Lower lobe of right lung (tissue), 2 donors: Measurements from ENCODE around the gene CEL. TPM values are rescaled to one million over a fixed set of nuclear protein-coding genes. Genes with fewer than 3 reads are reported as not detected.
A peak's percentile ranks its signal among the peaks of the same experiment; 100 is the strongest.

Experiments used
- ATAC-seq, 2 donors: fragments of 200-7000 bp; cut with Tn5 transposase; one replicate each; pipeline ENCODE4 v1.9.1; 2020 to 2022; ENCODE audit warnings: mild to moderate bottlenecking in 2 of 2, moderate library complexity in 2 of 2
- DNase-seq: peaks from one replicate; pipeline ENCODE4 v3.0.0-alpha.2; 2020
- H3K27ac ChIP-seq: fragments of 200-600 bp; one replicate; pipeline ENCODE4 v1.8.0; 2022
- H3K27me3 ChIP-seq: fragments of 200-600 bp; one replicate; pipeline ENCODE4 v1.8.0; 2022; ENCODE audit warnings: low read depth
- H3K36me3 ChIP-seq: fragments of 200-600 bp; one replicate; pipeline ENCODE4 v1.8.0; 2022; ENCODE audit warnings: mild to moderate bottlenecking
- H3K4me1 ChIP-seq: fragments of 200-600 bp; one replicate; pipeline ENCODE4 v1.8.0; 2022
- H3K4me3 ChIP-seq: fragments of 200-600 bp; one replicate; pipeline ENCODE4 v1.8.0; 2022; ENCODE audit warnings: mild to moderate bottlenecking
- H3K9me3 ChIP-seq: fragments of 200-600 bp; one replicate; pipeline ENCODE4 v1.8.0; 2022
- intact Hi-C: fragments of 100-400 bp; cut with DNase I; formaldehyde crosslinking; loops from one replicate; pipeline ENCODE4 v1.11.0; 2022
- microRNA-seq: library from miRNA; unstranded; fragments of <30 nt; microRNA quantifications from one replicate; pipeline ENCODE4 v1.2.0, GENCODE V29; 2020; ENCODE audit warnings: borderline number of aligned reads
- total RNA-seq: library from RNA; stranded (reverse); fragmentation: NEBNext Ultra II Directional; extraction: Animal tissue kit (Norgen Biotek cat#: 25700); gene quantifications from one replicate; pipeline ENCODE4 v1.2.1, GENCODE V29; 2021
- TF ChIP-seq, protein P1 (sequence below): fragments of 200-600 bp; IDR thresholded peaks from one replicate; pipeline ENCODE4 v1.8.0; 2022; ENCODE audit warnings: antibody characterized with exemption, mild to moderate bottlenecking
- donor health status: DM: no; HTN: yes; CAD: no; lungs with severe emphysema.

Gene CEL
- total RNA-seq, 1 donor from 2014 or later, result 1.4 TPM

DNA sequence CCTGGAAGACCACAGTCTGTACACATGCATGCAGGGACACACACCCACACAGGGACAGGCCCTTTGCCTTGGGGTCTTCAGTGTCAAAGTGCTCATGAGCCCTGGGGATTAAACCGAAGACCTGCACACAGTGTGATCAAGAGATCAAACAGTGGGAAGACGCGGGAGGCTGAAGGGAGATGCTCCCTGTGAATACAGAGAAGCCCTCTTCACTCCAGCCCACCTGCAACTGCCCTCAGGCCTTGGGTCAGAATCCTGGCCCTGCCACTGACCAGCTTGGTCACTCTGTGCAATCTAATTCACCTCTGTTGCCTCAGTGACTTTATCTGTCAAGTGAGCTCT lies 56.4 kb downstream of the CEL start:
- ATAC-seq (no peak), DNase-seq (no peak)
- no peaks in the 10 kb centered on the region for H3K27me3 ChIP-seq
- peak overlapping the region; percentile 89 for H3K27ac ChIP-seq
- no peaks in the 10 kb centered on the region for H3K36me3 ChIP-seq
- TF ChIP-seq, protein P1, sequence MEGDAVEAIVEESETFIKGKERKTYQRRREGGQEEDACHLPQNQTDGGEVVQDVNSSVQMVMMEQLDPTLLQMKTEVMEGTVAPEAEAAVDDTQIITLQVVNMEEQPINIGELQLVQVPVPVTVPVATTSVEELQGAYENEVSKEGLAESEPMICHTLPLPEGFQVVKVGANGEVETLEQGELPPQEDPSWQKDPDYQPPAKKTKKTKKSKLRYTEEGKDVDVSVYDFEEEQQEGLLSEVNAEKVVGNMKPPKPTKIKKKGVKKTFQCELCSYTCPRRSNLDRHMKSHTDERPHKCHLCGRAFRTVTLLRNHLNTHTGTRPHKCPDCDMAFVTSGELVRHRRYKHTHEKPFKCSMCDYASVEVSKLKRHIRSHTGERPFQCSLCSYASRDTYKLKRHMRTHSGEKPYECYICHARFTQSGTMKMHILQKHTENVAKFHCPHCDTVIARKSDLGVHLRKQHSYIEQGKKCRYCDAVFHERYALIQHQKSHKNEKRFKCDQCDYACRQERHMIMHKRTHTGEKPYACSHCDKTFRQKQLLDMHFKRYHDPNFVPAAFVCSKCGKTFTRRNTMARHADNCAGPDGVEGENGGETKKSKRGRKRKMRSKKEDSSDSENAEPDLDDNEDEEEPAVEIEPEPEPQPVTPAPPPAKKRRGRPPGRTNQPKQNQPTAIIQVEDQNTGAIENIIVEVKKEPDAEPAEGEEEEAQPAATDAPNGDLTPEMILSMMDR, result no peak
- H3K4me1 ChIP-seq, result peaks cover 94% of the 10 kb centered on the region
- H3K4me3 ChIP-seq, result peak overlapping the region; percentile 85
- intact Hi-C loops, result no loop called here
- H3K9me3 ChIP-seq, result no peaks in the 10 kb centered on the region

DNA sequence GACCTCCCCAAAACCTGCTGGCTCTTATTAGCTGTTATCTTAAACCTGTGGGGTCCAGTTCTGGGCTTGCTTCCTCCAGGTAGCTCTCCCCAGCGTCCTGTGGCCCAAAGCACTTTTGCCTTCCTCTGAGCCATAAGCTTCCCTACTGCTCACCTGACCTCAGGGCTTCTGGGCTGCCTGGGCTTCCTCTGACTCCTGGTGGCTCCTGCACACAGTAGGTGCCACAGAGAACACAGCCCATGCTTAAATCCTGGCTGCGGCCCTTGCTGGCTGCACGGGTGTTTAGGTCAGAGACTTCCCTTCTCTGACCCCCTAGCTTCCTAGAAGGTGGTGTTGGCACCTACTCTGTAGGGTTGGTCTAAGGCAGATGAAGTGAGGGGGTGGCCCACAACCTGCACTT lies 56.8 kb downstream of the CEL start:
- ATAC-seq (no peak), DNase-seq (peak; percentile 29)
- no peaks in the 10 kb centered on the region for H3K9me3 ChIP-seq
- H3K4me1 ChIP-seq, result peaks cover 93% of the 10 kb centered on the region
- no peaks in the 10 kb centered on the region for H3K27me3 ChIP-seq
- TF ChIP-seq, protein P1, result no peak
- peak overlapping the region; percentile 85 for H3K4me3 ChIP-seq
- no peaks in the 10 kb centered on the region for H3K36me3 ChIP-seq
- peak overlapping the region; percentile 89 for H3K27ac ChIP-seq
- intact Hi-C loops, result no loop called here

DNA sequence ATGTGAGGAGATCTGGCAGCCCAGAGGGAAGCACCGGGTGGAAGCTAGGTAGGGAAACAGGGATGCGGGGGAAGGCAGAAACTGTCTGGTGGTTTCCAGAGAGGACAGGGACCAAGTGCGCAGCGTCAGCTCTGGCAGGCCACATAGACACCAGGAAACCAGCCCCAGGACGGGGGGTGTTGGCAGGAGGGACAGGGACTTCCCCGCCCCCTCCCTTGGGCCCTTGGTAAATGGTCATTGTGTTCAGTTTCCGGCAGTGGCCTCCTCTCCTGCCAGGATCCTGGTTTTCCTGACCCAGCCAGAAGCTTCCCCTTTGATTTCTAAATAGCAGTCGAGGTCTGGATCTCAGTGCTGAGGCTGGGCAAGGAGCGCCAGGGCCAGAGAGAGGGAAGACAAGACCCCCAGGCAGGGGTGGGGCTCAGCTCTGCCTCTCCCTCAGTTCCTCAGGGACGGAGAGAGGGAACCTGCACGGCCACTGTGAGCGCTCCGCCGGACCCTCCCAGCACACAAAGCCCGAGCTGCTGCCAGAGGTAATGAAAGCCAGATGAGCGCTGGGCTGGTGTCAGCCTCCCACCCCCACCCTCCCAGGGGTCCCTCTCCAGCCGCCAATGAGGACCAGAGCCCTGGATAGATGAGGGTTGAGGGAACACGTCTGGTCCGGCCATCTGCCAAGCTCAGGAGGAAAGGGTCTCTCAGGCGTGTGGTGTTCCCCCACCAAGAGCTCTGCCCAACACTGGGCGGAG lies 57.5 kb downstream of the CEL start:
- TF ChIP-seq, protein P1, result no peak
- intact Hi-C loops, result no loop called here
- peak overlapping the region; percentile 85 for H3K4me3 ChIP-seq

DNA sequence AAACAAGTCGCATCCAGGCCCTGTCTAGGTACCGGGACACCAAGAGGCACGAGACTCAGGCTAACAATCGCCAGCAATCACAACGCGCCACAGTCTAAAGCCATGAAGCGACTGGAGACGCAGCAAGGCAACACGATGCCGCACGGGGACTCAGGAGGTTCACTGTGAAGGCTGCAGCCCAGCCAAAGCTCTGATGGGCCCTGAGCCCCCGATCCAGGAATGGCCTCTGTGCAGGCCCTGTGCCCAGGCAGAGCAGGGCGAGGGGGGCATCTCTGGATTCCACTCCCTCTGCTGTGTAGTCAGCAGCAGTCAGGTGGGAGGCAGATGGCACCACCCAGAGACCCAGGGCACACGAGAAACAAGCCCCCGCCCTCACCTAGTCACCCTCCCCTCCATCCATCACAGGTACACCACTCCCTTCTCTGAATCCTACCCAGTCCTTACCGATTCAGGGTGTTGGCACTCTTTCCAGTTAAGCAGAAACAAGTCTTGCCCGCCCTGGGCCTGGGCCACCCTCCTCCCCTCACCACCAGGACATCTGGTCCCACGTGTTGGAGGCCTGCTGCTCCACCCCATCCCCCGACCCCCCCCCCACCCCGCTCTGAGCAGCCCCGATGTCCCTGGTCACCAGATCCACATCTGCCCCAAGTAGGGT lies 58.2 kb downstream of the CEL start:
- H3K4me3 ChIP-seq, result peak overlapping the region; percentile 85
- peaks cover 79% of the 10 kb centered on the region for H3K4me1 ChIP-seq
- ATAC-seq (peak in 1 of 2 donors; percentile 4), DNase-seq (peak; percentile 47)
- no peaks in the 10 kb centered on the region for H3K36me3 ChIP-seq
- no peaks in the 10 kb centered on the region for H3K9me3 ChIP-seq
- TF ChIP-seq, protein P1, result no peak
- H3K27me3 ChIP-seq, result no peaks in the 10 kb centered on the region
- H3K27ac ChIP-seq, result peak overlapping the region; percentile 89
- intact Hi-C loops, result no loop called here

More for the DNA sequence above, 57.5 kb downstream of the CEL start:
- no peaks in the 10 kb centered on the region for H3K9me3 ChIP-seq
- no peak for ATAC-seq
- H3K27me3 ChIP-seq, result no peaks in the 10 kb centered on the region
- peaks cover 86% of the 10 kb centered on the region for H3K4me1 ChIP-seq
- DNase-seq, result peak; percentile 54
- no peaks in the 10 kb centered on the region for H3K36me3 ChIP-seq
- peak overlapping the region; percentile 89 for H3K27ac ChIP-seq

DNA sequence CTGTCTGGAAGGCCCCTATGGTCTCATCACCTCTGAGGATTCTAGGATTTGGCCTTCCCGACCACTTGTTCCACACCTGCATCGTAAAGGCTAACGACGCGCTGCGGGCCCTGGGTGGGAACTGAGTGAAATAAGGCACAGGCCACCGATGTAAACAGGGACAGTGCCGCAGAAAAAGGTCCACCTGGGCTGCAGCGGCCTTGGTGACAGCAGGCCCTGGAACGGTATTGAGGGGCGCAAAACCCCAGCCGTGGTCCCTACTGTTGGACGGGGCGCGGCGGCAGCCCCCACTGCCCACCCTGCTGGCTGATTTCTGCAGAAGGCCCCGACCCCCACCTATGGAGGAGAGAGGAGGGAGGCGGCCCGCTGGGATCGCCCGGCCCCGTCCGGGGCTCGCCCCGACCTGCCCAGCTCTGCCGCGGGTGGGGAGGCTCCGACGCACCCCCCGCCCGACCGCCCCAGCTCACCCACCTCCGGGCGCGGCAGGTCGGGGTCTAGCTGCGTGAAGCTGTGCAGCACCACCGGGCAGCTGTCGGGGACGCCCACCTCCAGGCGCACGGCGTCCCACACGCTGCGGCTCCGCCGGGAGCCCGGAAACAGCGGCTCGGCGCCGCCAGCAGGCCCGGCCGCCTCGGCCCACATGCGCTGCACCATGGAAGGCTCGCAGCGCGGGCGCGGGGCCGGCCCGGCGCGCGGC lies 58.9 kb downstream of the CEL start:
- peak; percentile 2 for ATAC-seq
- no peaks in the 10 kb centered on the region for H3K27me3 ChIP-seq
- TF ChIP-seq, protein P1, result no peak
- peak overlapping the region; percentile 85 for H3K4me3 ChIP-seq
- no peak for DNase-seq
- H3K27ac ChIP-seq, result peak overlapping the region; percentile 89
- H3K9me3 ChIP-seq, result no peaks in the 10 kb centered on the region
- intact Hi-C loops, result no loop called here
- peaks cover 79% of the 10 kb centered on the region for H3K4me1 ChIP-seq
- no peaks in the 10 kb centered on the region for H3K36me3 ChIP-seq

Small RNAs within 50 kb of the gene (microRNA-seq; reads per million reads assigned to microRNA genes)
- gene MIR6877, result 2.5 reads per million

Other genes with a start within 250 kb of the CEL start
- gene AK8, start 183.7 kb upstream of the CEL start, total RNA-seq, result 6.1 TPM
- 13.9 TPM for gene SPACA9, start 183.1 kb upstream of the CEL start, total RNA-seq
- gene TSC1, start 117.4 kb upstream of the CEL start, total RNA-seq, result 50.9 TPM
- 1.1 TPM for gene GFI1B, start 83.3 kb upstream of the CEL start, total RNA-seq
- 44.8 TPM for gene GTF3C5, start 31.0 kb upstream of the CEL start, total RNA-seq
- 71.1 TPM for gene RALGDS, start 59.3 kb downstream of the CEL start, total RNA-seq
- 38.5 TPM for gene GBGT1, start 101.9 kb downstream of the CEL start, total RNA-seq
- gene OBP2B, start 147.3 kb downstream of the CEL start, total RNA-seq, result not detected
- 25.0 TPM for gene ABO, start 213.2 kb downstream of the CEL start, total RNA-seq